Activated T-helper 2 cell treated with anti-CD3 and anti-CD28 coated beads, Interferon-gamma antibody, Interleukin-2, Interleukin-4, amounts not matched to agents 10 μg/mL and 5 μg/mL and 100 μg/mL, durations not matched to agents 14 hours and 24 hours and 36 hours (primary cell): ENCODE results near the gene PRIM1. TPM values are rescaled to one million over a fixed set of nuclear protein-coding genes. Genes with fewer than 3 reads are reported as not detected.
A peak's percentile ranks its signal among the peaks of the same experiment; 100 is the strongest.
"Not testable (repeated sequence)": the region's sequence is repeated elsewhere in the genome, so short reads cannot be mapped to it uniquely, and the experiment has no call there.

ENCODE experiments used
- DNase-seq: peaks from one replicate; pipeline ENCODE4 v3.0.0; 2021; ENCODE audit warnings: low spot score
- H3K27ac Mint-ChIP-seq: one replicate; pipeline ENCODE4 v1.8.0; 2021; ENCODE audit warnings: mixed read lengths
- H3K27me3 Mint-ChIP-seq: one replicate; pipeline ENCODE4 v1.8.0; 2021; ENCODE audit warnings: low read depth, mixed read lengths
- H3K36me3 Mint-ChIP-seq: one replicate; pipeline ENCODE4 v1.8.0; 2021; ENCODE audit warnings: low read depth, mixed read lengths
- H3K4me1 Mint-ChIP-seq: one replicate; pipeline ENCODE4 v1.8.0; 2021; ENCODE audit warnings: low read depth, mixed read lengths
- H3K4me3 Mint-ChIP-seq: one replicate; pipeline ENCODE4 v1.8.0; 2021; ENCODE audit warnings: low read depth, mild to moderate bottlenecking, moderate library complexity, mixed read lengths
- H3K9me3 Mint-ChIP-seq: one replicate; pipeline ENCODE4 v1.8.0; 2021; ENCODE audit warnings: mixed read lengths
- intact Hi-C: fragments of 100-400 bp; cut with micrococcal nuclease; formaldehyde crosslinking; loops from one replicate; pipeline ENCODE4 v1.15.1; 2023
- total RNA-seq: library from RNA; stranded (reverse); gene quantifications from 2 replicates; pipeline ENCODE4 v1.2.3, GENCODE V29; 2022

PRIM1 gene
- total RNA-seq, 1 donor from 2014 or later, result 63.9 TPM

GRCh38 chr12:56753566-56753965 is 1.4 kb upstream of the PRIM1 start:
- peaks cover 25% of the 10 kb centered on the region for H3K36me3 Mint-ChIP-seq
- peaks cover 4% of the 10 kb centered on the region for H3K9me3 Mint-ChIP-seq
- intact Hi-C loops, result loop anchor here (5.0 to 10.0 kb wide), 2 partner anchors 359 to 431 kb away; partner anchors contain the start of gene STAT6
- H3K4me1 Mint-ChIP-seq, result peaks cover 29% of the 10 kb centered on the region
- no peak overlapping the region for H3K27ac Mint-ChIP-seq
- peak overlapping the region; percentile 34 for H3K4me3 Mint-ChIP-seq
- H3K27me3 Mint-ChIP-seq, result no peaks in the 10 kb centered on the region
- no peak for DNase-seq

GRCh38 chr12:56750596-56750995 is 1.5 kb downstream of the PRIM1 start:
- H3K27ac Mint-ChIP-seq, result peak overlapping the region; percentile 36
- intact Hi-C loops, result loop anchor here (5.0 to 10.0 kb wide), 2 partner anchors 362 to 434 kb away; partner anchors contain the start of gene STAT6

GRCh38 chr12:56749853-56750252 is 2.3 kb downstream of the PRIM1 start:
- no peak for DNase-seq
- H3K4me1 Mint-ChIP-seq, result peaks cover 41% of the 10 kb centered on the region
- peak overlapping the region; percentile 75 for H3K27ac Mint-ChIP-seq
- H3K27me3 Mint-ChIP-seq, result no peaks in the 10 kb centered on the region
- H3K9me3 Mint-ChIP-seq, result no peaks in the 10 kb centered on the region
- peaks cover 52% of the 10 kb centered on the region for H3K36me3 Mint-ChIP-seq
- H3K4me3 Mint-ChIP-seq, result peak overlapping the region; percentile 78
- intact Hi-C loops, result loop anchor here (5.0 to 10.0 kb wide), 2 partner anchors 362 to 435 kb away; partner anchors contain the start of gene STAT6

More at GRCh38 chr12:56750596-56750995, 1.5 kb downstream of the PRIM1 start:
- peak overlapping the region; percentile 98 for H3K4me3 Mint-ChIP-seq
- peaks cover 41% of the 10 kb centered on the region for H3K4me1 Mint-ChIP-seq
- not testable (repeated sequence) for H3K27me3 Mint-ChIP-seq, DNase-seq, H3K9me3 Mint-ChIP-seq
- H3K36me3 Mint-ChIP-seq, result peaks cover 46% of the 10 kb centered on the region

- Mint-ChIP-seq H3K27me3 (no peaks in the 10 kb centered on the region), H3K9me3 (no peaks in the 10 kb centered on the region), H3K4me1 (peaks cover 41% of the 10 kb centered on the region), H3K27ac (peak overlapping the region; percentile 75), H3K36me3 (peaks cover 53% of the 10 kb centered on the region), H3K4me3 (peak overlapping the region; percentile 78)
- no peak for DNase-seq
- intact Hi-C loops, result no loop called here
Observed at GRCh38 chr12:56749359-56749758, 2.8 kb downstream of the PRIM1 start.

- Mint-ChIP-seq H3K9me3 (no peaks in the 10 kb centered on the region), H3K27ac (no peak overlapping the region), H3K36me3 (peaks cover 60% of the 10 kb centered on the region), H3K27me3 (no peaks in the 10 kb centered on the region), H3K4me3 (no peak overlapping the region), H3K4me1 (peaks cover 10% of the 10 kb centered on the region)
- no peak for DNase-seq
- intact Hi-C loops, result loop anchor here (5.0 kb wide), 2 partner anchors 384 to 396 kb away; partner anchors contain the start of genes PAN2 and STAT6
Observed at GRCh38 chr12:56728139-56728861, 23.8 kb downstream of the PRIM1 start.

GRCh38 chr12:56726196-56726675 is 25.9 kb downstream of the PRIM1 start:
- intact Hi-C loops, result loop anchor here (5.0 kb wide), 2 partner anchors 386 to 394 kb away; partner anchors contain the start of genes PAN2 and STAT6

GRCh38 chr12:56725723-56726102 is 26.4 kb downstream of the PRIM1 start:
- Mint-ChIP-seq H3K9me3 (no peaks in the 10 kb centered on the region), H3K4me3 (peak overlapping the region; percentile 96)

More at GRCh38 chr12:56726196-56726675, 25.9 kb downstream of the PRIM1 start:
- DNase-seq, H3K9me3 Mint-ChIP-seq, H3K27me3 Mint-ChIP-seq: not testable (repeated sequence)
- Mint-ChIP-seq H3K27ac (peak overlapping the region; percentile 96), H3K36me3 (peaks cover 71% of the 10 kb centered on the region), H3K4me1 (peaks cover 29% of the 10 kb centered on the region), H3K4me3 (peak overlapping the region; percentile 96)

GRCh38 chr12:56724972-56725722 is 27.0 kb downstream of the PRIM1 start, which contains the start of gene NACA:
Gene NACA, minus strand, starts transcription at chr12:56725299. Its CDS starts 778 bp downstream, at chr12:56724521.
- peak; percentile 98 for DNase-seq
- Mint-ChIP-seq H3K36me3 (peaks cover 76% of the 10 kb centered on the region), H3K4me1 (peaks cover 39% of the 10 kb centered on the region), H3K27me3 (no peaks in the 10 kb centered on the region), H3K27ac (peak within 1 kb of the TSS; percentile 96), H3K9me3 (no peaks in the 10 kb centered on the region), H3K4me3 (peak within 1 kb of the TSS; percentile 96)
- intact Hi-C loops, result loop anchor here (1.0 to 5.0 kb wide), 9 partner anchors 27 to 393 kb away; partner anchors contain the start of genes NEMP1, PAN2, PRIM1 and PTGES3

More at GRCh38 chr12:56725723-56726102, 26.4 kb downstream of the PRIM1 start:
- H3K36me3 Mint-ChIP-seq, result peaks cover 71% of the 10 kb centered on the region
- no peaks in the 10 kb centered on the region for H3K27me3 Mint-ChIP-seq
- H3K4me1 Mint-ChIP-seq, result peaks cover 34% of the 10 kb centered on the region
- peak overlapping the region; percentile 96 for H3K27ac Mint-ChIP-seq
- intact Hi-C loops, result loop anchor here (1.0 to 5.0 kb wide), 9 partner anchors 27 to 393 kb away; partner anchors contain the start of genes NEMP1, PAN2, PRIM1 and PTGES3
- no peak for DNase-seq

GRCh38 chr12:56724701-56724971 is 27.5 kb downstream of the PRIM1 start:
- H3K9me3 Mint-ChIP-seq, result no peaks in the 10 kb centered on the region
- no peaks in the 10 kb centered on the region for H3K27me3 Mint-ChIP-seq
- DNase-seq, result no peak
- H3K36me3 Mint-ChIP-seq, result peaks cover 77% of the 10 kb centered on the region
- H3K4me3 Mint-ChIP-seq, result peak overlapping the region; percentile 96
- H3K27ac Mint-ChIP-seq, result peak overlapping the region; percentile 96
- intact Hi-C loops, result loop anchor here (2.0 kb wide), 3 partner anchors 88 to 362 kb away; partner anchors contain the start of gene NEMP1
- peaks cover 45% of the 10 kb centered on the region for H3K4me1 Mint-ChIP-seq

- H3K27me3 Mint-ChIP-seq, result no peaks in the 10 kb centered on the region
- peak overlapping the region; percentile 96 for H3K4me3 Mint-ChIP-seq
- intact Hi-C loops, result loop anchor here (2.0 kb wide), 3 partner anchors 87 to 363 kb away; partner anchors contain the start of gene NEMP1
- peaks cover 79% of the 10 kb centered on the region for H3K36me3 Mint-ChIP-seq
- peak overlapping the region; percentile 96 for H3K27ac Mint-ChIP-seq
- no peak for DNase-seq
- H3K9me3 Mint-ChIP-seq, result no peaks in the 10 kb centered on the region
- peaks cover 50% of the 10 kb centered on the region for H3K4me1 Mint-ChIP-seq
Observed at GRCh38 chr12:56723889-56724700, 28.0 kb downstream of the PRIM1 start.

GRCh38 chr12:56723352-56723751 is 28.8 kb downstream of the PRIM1 start:
- DNase-seq, result no peak
- Mint-ChIP-seq H3K9me3 (no peaks in the 10 kb centered on the region), H3K27ac (peak overlapping the region; percentile 31), H3K27me3 (no peaks in the 10 kb centered on the region), H3K4me3 (peak overlapping the region; percentile 96), H3K36me3 (peaks cover 84% of the 10 kb centered on the region), H3K4me1 (peaks cover 55% of the 10 kb centered on the region)
- intact Hi-C loops, result no loop called here

GRCh38 chr12:56722832-56723231 is 29.3 kb downstream of the PRIM1 start:
- peak overlapping the region; percentile 9 for H3K27ac Mint-ChIP-seq
- peaks cover 55% of the 10 kb centered on the region for H3K4me1 Mint-ChIP-seq
- intact Hi-C loops, result no loop called here
- peaks cover 83% of the 10 kb centered on the region for H3K36me3 Mint-ChIP-seq
- H3K27me3 Mint-ChIP-seq, result no peaks in the 10 kb centered on the region
- H3K9me3 Mint-ChIP-seq, result no peaks in the 10 kb centered on the region
- DNase-seq, result no peak
- H3K4me3 Mint-ChIP-seq, result peak overlapping the region; percentile 96
